ENCODE data around the gene BTAF1. TPM values are rescaled to one million over a fixed set of nuclear protein-coding genes. Genes with fewer than 3 reads are reported as not detected.
"Not testable (repeated sequence)": the region's sequence is repeated elsewhere in the genome, so short reads cannot be mapped to it uniquely, and the experiment has no call there.

BTAF1 gene
- total RNA-seq, 4 donors from 2014 or later: 46.6 to 215 (median 61.0) TPM

- Histone ChIP-seq H3K4me1 (no peaks in the 10 kb centered on the region), H3K27me3 (no peaks in the 10 kb centered on the region), H3K27ac (no peak overlapping the region), H3K36me3 (peaks cover 91% of the 10 kb centered on the region), H3K9me3 (no peaks in the 10 kb centered on the region), H3K4me3 (no peak overlapping the region)
- 90% methylated on average over 4 of the region's 4 CpGs for WGBS
- TF ChIP-seq EP300 (IDR thresholded peaks at IDR 0.05) (no peak), POLR2AphosphoS5 (IDR thresholded peaks at IDR 0.05) (no peak), POLR2A (IDR thresholded peaks at IDR 0.05) (no peak)
- TF ChIP-seq, protein P1, sequence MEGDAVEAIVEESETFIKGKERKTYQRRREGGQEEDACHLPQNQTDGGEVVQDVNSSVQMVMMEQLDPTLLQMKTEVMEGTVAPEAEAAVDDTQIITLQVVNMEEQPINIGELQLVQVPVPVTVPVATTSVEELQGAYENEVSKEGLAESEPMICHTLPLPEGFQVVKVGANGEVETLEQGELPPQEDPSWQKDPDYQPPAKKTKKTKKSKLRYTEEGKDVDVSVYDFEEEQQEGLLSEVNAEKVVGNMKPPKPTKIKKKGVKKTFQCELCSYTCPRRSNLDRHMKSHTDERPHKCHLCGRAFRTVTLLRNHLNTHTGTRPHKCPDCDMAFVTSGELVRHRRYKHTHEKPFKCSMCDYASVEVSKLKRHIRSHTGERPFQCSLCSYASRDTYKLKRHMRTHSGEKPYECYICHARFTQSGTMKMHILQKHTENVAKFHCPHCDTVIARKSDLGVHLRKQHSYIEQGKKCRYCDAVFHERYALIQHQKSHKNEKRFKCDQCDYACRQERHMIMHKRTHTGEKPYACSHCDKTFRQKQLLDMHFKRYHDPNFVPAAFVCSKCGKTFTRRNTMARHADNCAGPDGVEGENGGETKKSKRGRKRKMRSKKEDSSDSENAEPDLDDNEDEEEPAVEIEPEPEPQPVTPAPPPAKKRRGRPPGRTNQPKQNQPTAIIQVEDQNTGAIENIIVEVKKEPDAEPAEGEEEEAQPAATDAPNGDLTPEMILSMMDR (IDR thresholded peaks at IDR 0.05): no peak
- no peak for DNase-seq (ENCODE audit: low spot score in 2 of 2)
These were observed 103.6 kb downstream of the BTAF1 start for GRCh38 chr10:92027141-92027540.

GRCh38 chr10:92031580-92031979, 108.0 kb downstream of the BTAF1 start:
- 92% methylated on average over 3 of the region's 3 CpGs for WGBS
- Histone ChIP-seq H3K36me3 (peaks cover 59% of the 10 kb centered on the region), H3K4me1 (no peaks in the 10 kb centered on the region), H3K27me3 (no peaks in the 10 kb centered on the region), H3K9me3 (no peaks in the 10 kb centered on the region), H3K4me3 (no peak overlapping the region), H3K27ac (no peak overlapping the region)
- TF ChIP-seq POLR2AphosphoS5 (IDR thresholded peaks at IDR 0.05): no peak
- TF ChIP-seq, protein P1 (IDR thresholded peaks at IDR 0.05): no peak
- no peak for TF ChIP-seq EP300 (IDR thresholded peaks at IDR 0.05)
- TF ChIP-seq POLR2A (IDR thresholded peaks at IDR 0.05): no peak
- DNase-seq (ENCODE audit: low spot score in 2 of 2): no peak

DNA sequence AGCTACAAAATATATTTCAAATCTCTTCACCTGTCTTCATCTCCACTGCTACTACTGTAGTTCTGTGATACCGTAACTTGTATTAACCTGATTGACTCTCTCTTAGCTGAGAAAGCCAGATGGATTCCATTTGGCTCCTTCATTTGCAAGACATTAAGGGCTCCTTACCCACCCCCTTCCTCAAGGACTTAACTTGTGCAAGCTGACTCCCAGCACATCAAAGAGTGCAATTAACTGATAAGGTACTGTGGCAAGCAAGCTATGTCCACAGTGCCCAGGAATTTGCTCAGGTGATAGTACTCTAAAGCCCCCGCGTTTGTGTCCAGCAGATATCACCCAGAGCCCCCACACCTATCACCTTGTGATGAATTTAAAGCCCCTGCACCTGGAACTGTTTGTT, 109.5 kb downstream of the BTAF1 start:
- H3K27ac ChIP-seq; H3K9me3 ChIP-seq; H3K4me1 ChIP-seq; H3K4me3 ChIP-seq; H3K27me3 ChIP-seq; DNase-seq (ENCODE audit: low spot score in 2 of 2): not testable (repeated sequence)
- peaks cover 44% of the 10 kb centered on the region for H3K36me3 ChIP-seq
- 72% methylated on average over 3 of the region's 3 CpGs for WGBS

DNA sequence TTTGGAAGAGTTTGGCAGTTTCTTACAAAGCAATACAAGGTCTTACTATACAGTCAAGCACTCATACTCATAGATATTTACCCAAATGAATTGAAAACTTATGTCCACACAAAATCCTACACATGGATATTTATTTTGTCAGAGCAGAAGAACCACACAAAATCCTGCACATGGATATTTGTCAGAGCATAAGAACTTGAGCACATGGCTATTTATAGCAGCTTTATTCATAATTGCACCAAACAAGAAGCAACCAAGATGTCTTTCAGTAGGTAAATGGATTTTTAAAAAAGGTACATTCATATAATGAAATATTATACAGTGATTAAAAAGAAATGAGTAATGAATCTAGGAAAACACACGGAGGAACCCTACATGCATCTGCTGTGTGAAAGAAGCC, 115.4 kb downstream of the BTAF1 start:
- no peaks in the 10 kb centered on the region for H3K9me3 ChIP-seq
- 83% methylated on average over 1 of the region's 1 CpG for WGBS
- no peak for TF ChIP-seq EP300 (IDR thresholded peaks at IDR 0.05)
- TF ChIP-seq POLR2AphosphoS5 (IDR thresholded peaks at IDR 0.05): no peak
- TF ChIP-seq, protein P1 (IDR thresholded peaks at IDR 0.05): no peak
- no peak for TF ChIP-seq POLR2A (IDR thresholded peaks at IDR 0.05)
- no peaks in the 10 kb centered on the region for H3K27me3 ChIP-seq
- no peak overlapping the region for H3K27ac ChIP-seq
- no peaks in the 10 kb centered on the region for H3K4me1 ChIP-seq
- no peak for DNase-seq (ENCODE audit: low spot score in 2 of 2)
- H3K36me3 ChIP-seq: no peaks in the 10 kb centered on the region
- no peak overlapping the region for H3K4me3 ChIP-seq

GRCh38 chr10:92042541-92042940, 119.0 kb downstream of the BTAF1 start:
- no peak for DNase-seq (ENCODE audit: low spot score in 2 of 2)
- TF ChIP-seq POLR2A (IDR thresholded peaks at IDR 0.05) (no peak), EP300 (IDR thresholded peaks at IDR 0.05) (no peak), POLR2AphosphoS5 (IDR thresholded peaks at IDR 0.05) (no peak)
- TF ChIP-seq, protein P1 (IDR thresholded peaks at IDR 0.05): no peak
- Histone ChIP-seq H3K36me3 (peaks cover 3% of the 10 kb centered on the region), H3K27ac (no peak overlapping the region), H3K9me3 (no peaks in the 10 kb centered on the region), H3K4me1 (no peaks in the 10 kb centered on the region), H3K27me3 (no peaks in the 10 kb centered on the region), H3K4me3 (no peak overlapping the region)
- WGBS: 82% methylated on average over 5 of the region's 5 CpGs

DNA sequence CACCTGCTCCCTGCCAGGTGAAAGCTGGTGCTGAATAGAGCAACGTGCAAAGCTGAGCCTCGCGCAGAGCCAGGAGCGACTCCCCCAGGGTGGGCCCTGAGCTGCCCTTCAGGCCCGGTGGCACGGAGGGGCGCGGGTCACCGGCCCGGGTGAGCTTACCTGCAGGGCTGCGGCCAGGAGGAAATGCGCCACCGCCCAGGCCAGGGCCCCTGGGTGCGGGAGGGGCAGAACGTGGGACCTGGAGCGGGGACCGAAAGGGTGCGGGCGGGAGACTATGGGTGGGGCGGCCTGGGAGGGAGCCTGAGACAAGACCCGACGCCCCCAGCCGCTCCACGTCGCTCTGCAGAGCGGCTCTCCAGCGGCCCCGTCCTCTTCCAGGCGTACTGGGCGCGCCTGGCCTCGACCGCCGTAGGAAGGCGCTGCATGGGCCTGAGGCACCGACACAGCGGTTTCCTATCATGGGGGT, 122.1 kb downstream of the BTAF1 start:
- TF ChIP-seq POLR2AphosphoS5 (IDR thresholded peaks at IDR 0.05) (no peak), EP300 (IDR thresholded peaks at IDR 0.05) (no peak), POLR2A (IDR thresholded peaks at IDR 0.05) (no peak)
- TF ChIP-seq, protein P1 (IDR thresholded peaks at IDR 0.05): no peak
- Histone ChIP-seq H3K9me3 (no peaks in the 10 kb centered on the region), H3K27ac (no peak overlapping the region), H3K4me1 (no peaks in the 10 kb centered on the region), H3K27me3 (no peaks in the 10 kb centered on the region), H3K36me3 (peaks cover 3% of the 10 kb centered on the region), H3K4me3 (no peak overlapping the region)
- DNase-seq (ENCODE audit: low spot score in 2 of 2): no peak
- 60% methylated on average over 31 of the region's 37 CpGs for WGBS
